Measurements from ENCODE around the gene RBPJ.

GRCh38 chr4:26431461-26432180 is 110.8 kb downstream of the RBPJ start:
- TF ChIP-seq CTCF (conservative IDR thresholded peaks at IDR 0.05 in 1 of 2, IDR thresholded peaks at IDR 0.05 in 1 of 2; ENCODE audit: low read depth in 1 of 2, low read length in 2 of 2) (no peak), EZH2 (IDR thresholded peaks at IDR 0.05; ENCODE audit: low read length, missing control alignments) (no peak)
